HG02642 (cell line): ENCODE data around the gene MALRD1.

Experiments used
- ATAC-seq: cut with Tn5 transposase; IDR thresholded peaks from one replicate; pipeline ENCODE4 v1.9.1; 2021; ENCODE audit warnings: mild to moderate bottlenecking; ENCODE audit not compliant: unreplicated experiment, poor library complexity

Gene MALRD1

GRCh38 chr10:19048489-19048888 is at the start of gene MALRD1:
Gene MALRD1, plus strand, starts transcription at chr10:19048801. Its CDS starts 138 bp downstream, at chr10:19048939.
- no peak for ATAC-seq

DNA sequence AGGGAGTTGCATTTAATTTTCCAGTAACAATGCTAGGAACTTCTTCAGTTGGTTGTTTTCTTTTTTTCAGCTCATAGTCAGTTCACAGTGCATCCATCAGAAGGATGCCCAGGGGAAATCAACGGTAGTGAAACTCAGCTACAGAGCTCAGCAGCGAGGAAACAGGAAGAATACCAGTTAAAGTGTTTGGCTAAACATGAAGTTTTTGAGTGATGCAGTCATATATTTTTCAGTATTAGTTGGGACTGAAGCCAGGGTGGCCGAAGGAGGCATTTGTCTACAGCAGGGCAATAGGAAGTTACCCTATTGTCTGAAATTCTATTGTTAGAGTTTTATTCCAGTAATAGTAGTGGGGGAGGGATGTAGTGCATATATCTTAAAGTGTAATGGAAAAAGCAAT is 45.3 kb upstream of the MALRD1 start:
- no peak for ATAC-seq

GRCh38 chr10:19012111-19012510 is 36.5 kb upstream of the MALRD1 start:
- ATAC-seq = no peak

DNA sequence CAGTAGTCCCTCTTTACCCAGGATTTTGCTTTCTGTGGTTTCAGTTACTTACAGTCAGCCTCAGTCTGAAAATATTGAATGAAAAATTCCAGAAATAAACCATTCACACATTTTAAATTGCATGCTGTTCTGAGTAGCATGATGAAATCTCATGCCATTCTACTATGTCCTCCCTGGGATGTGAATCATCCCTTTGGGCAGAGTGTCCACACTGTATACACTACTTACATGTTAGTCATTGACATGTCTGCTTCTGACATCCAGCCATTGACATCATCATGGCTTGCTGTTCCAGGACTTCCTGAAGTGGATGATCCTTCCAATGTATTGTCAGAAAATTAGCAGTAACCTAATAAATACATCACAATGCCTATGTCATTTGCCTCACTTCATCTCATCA is 34.6 kb upstream of the MALRD1 start:
- no peak for ATAC-seq

DNA sequence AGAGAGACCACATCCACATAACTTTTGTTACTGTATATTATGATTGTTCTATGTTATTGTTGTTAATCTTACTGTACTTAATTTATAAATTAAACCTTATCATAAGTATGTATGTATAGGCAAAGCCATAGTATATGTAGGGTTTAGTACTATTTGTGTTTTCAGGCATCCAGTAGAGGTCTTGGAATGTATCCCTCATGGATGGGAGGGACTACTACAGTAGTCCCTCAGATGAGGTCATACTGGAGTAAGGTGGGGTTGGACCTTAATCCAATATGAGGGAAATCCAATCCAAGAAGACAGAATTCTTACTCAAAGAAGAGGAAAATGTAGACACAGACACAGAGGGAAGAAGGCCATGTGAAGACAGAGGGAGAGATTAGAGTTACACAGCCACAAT is 34.1 kb upstream of the MALRD1 start:
- ATAC-seq = no peak

DNA sequence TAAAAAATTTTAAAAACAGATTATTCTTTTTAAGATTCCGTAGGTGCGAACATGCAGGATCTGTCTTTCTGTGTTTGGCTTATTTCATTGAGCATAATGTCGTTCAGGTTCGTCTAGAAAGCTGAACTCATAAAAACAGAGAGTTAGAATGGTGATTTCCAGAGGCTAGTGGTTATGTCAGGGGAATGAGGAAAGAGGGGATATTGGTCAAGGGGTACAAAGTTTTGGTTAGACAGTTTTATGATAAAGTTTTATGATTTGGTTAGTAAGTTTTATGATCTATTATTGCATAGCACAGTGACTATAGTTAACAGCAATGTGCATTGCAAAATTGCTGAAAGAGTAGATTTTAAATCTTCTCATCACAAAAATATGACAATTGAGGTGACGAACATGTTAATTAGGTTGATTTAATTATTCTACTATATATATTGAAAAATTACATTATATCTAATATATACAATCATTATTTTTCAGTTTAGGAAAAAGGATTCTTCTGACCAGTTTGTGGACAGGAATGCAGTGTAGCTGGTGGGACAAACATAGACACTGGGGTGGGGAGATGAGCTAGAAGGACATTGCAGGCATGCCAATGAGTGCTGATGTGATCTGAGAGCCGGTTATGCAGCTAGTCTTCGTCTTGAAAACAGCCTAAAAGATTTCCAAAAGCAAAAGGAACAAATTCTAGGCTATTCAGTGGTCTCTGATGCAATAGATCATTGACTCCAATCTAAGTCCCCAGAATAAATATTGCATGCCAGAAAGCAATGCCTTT is 31.3 kb upstream of the MALRD1 start:
- no peak for ATAC-seq

GRCh38 chr10:19021162-19021561 is 27.4 kb upstream of the MALRD1 start:
- no peak for ATAC-seq

DNA sequence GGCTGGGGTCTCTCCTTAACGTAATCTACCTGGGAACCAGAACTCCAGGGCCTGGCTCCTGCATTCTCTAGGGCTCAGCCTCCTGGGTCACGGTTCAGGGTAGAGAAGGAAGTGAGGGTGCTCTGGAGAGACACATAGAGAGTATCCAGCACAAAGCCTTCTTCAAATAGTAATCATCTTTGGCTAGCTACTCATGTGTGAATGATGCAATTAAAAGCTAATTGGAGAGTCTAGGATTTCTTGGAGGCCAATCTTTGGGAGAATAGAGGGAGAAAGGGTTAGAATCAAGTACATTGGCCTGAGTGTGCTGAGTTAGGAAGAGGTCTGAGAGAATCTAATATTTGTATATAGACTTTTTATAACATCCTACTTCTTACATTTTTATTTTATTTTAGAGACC is 24.0 kb upstream of the MALRD1 start:
- no peak for ATAC-seq

- no peak for ATAC-seq
These were observed 16.8 kb upstream of the MALRD1 start for GRCh38 chr10:19031763-19032162.

DNA sequence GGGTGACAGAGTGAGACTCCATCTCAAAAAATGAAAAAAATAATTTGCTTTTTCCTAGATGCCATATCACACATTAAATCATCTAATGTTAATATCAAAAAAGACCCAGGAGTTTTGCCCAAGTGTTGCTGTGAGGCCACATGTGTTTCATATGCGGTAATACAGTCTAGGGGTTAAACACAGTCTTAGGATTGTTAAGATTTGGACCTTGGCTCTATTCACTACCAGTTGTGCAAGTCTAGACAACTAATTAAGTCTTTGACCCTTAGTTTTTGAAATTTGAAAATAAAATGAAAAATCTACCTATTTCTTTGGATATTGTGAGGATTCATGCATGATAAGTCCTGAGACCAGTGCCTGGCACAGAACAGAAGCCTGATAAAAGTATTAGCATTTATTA is 14.9 kb upstream of the MALRD1 start:
- ATAC-seq = no peak

DNA sequence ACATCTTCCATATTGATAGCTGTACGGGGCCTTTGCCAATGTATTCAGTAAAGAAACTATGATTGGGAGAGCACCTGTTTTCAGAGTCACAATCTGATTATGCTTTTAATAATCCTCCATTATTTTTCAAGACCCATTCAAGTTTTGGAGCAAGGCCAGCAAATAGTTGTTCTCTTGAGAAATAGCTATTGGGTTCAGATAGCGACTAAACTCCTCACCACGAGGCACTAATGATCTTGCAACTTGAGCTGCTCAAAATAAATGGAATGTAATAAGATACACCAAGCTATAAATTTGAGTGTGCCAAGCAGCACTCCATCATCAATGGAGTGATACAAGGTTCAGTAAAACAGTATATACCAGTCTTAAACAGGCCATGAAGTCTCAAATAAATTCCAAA is 7.4 kb upstream of the MALRD1 start:
- ATAC-seq = no peak

- ATAC-seq = no peak
These were observed 5.2 kb upstream of the MALRD1 start for GRCh38 chr10:19043431-19043830.

DNA sequence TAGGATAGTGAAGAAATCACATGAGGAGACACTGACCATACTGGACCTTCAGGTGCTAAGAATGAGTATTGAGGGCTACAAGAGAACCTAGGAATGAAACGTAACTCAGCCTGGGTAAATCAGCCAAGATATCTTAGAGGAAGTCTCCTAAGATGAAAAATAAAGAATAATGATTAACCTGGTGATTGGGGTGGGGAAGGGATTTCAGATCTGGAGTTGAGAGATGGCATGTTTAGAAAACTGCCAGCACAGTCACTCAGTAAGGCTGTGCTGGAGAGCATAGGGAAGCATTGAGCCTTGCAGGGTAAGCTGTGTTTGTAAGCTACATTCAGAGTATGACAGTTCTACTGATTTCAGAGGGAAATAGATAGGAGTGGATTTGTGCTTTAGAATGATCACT is 1.9 kb upstream of the MALRD1 start:
- no peak for ATAC-seq

GRCh38 chr10:19048891-19049290 is 290 bp downstream of the MALRD1 start:
- no peak for ATAC-seq

DNA sequence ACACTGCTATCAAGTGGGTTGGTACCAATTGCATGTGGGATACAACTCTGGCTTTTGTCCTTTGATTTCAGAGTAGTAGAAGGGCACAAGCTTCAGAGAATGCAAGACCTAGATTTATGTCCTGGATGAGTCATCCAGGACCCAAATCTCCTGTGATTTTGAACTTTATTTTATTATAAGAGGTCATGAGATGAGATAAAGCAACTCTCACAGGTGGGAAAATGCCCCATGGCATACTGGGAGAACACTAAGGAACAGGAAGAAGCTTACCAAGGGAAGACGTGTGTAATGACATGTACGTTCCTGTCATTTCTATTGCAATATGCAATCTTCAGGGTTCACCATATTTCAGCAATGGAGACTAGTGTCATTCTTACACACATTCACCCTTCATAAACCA is 966 bp downstream of the MALRD1 start:
- ATAC-seq = no peak

DNA sequence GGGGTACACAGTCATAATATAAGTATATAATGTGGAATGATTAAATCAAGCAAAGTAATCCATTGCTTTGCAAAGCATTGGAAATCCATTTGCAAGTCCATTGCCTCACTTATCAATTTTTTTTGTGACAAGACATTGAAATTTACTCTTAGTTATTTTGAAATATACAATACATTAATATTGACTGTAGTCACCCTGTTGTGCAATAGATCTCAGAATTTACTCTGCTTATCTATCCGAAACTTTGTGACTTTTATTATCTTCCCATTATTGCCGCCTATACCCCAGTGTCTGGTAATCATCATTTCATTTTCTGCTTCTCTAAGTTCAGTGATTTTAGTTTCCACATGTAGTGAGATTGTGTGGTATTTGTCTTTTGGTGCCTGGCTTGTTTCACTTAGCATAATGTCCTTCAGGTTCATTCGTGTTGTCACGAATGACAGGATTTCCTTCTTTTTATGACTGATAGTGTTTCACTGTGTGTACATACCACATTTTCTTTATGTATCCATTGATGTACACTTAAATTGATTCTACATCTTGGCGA is 5.8 kb downstream of the MALRD1 start:
- no peak for ATAC-seq

- ATAC-seq = no peak
These were observed 9.4 kb downstream of the MALRD1 start for GRCh38 chr10:19058046-19058445.

- ATAC-seq = no peak
These were observed 15.4 kb downstream of the MALRD1 start for GRCh38 chr10:19063986-19064385.

DNA sequence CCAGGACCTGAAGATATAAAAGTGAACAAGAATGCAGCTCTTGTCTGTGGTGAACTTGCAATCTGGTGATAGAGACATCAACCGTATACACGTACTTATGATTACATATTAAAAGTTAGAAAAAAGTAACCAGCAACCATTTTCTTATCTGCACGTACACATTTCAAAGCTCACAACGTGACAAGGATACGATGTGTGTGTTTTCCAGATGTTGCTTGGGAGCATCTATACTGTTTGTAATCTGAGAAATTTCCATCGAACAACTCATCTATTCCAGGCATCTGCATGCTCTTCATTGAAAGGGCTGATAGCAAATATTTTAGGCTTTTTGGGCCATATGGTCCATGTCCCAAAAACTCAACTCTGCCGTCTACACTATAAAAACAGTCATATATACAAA is 23.3 kb downstream of the MALRD1 start:
- ATAC-seq = no peak

DNA sequence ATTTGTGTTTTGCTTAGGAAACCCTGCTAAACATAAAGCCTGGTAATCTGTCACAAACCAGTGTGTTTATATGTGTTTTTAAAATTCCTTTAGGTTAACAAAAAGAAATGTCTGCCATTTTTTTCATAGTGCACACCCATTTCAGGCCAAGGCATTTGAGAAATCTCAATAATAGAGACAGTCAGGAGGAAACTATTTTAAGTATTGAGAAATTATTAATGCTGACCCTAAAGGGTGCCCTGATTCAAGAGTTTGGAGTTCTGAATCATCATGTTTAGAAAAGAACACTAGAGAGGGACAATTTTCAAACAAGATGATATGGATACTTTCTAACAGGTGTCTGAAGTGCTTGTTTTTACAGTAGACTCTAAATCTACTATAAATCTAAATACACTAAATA is 28.7 kb downstream of the MALRD1 start:
- no peak for ATAC-seq

DNA sequence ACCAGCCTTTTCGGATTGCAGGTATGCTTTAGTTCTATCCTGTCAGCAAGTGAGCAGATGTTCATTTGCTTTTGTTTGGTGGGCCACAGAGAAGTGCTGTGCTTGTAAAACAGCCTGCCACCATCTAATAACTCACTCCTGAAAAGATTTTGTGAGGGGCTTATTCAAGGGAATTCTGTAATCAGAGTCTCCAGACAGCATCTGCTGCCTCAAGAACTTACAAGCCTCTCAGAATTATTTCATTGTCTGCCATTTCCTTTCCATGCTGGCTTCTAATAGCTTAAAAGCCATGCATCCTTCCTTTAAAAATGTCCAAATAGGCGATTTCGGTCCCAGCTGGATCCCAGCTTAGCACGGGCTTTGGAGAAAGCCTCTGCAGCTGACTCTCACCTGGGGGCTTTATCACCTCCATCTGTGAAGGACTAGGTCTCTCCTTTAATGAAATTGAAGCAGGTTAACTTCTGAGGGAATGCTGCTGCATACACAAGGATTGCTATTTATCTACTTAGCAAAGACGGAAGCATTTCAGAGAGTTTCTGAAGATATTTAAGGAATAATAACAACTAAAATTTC is 48.0 kb downstream of the MALRD1 start:
- ATAC-seq = no peak

DNA sequence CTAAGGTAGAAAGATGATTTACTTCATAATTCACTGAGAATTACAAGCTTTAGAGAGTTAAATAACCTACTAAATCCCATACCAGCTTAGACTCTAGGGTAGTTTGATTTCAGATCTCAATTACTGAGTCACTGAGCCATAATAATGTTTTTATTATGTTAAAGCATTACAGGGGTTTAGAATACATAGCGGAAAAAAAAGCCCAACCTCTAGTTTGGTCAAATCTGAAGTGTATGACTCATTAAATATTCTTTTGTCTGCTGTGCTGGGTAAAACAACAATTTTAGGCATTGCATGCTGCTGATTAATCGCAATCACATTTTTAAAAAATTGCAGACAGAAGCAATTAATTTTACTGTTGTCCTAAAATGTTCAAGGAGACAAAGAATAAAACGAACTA is 48.5 kb downstream of the MALRD1 start:
- no peak for ATAC-seq
